M059J (cell line): ENCODE measurements around the gene GNPDA2. TPM values are rescaled to one million over a fixed set of nuclear protein-coding genes. Genes with fewer than 3 reads are reported as not detected.
"Not testable (repeated sequence)": the region's sequence is repeated elsewhere in the genome, so short reads cannot be mapped to it uniquely, and the experiment has no call there.

ENCODE experiments used
- DNase-seq: peaks from one replicate; pipeline ENCODE4 v3.0.0-alpha.2; 2012; ENCODE audit warnings: low read depth
- total RNA-seq: library from RNA; depleted of rRNA; stranded (reverse); fragments of >200 nt; shearing (Covaris generic); gene quantifications from 2 replicates; pipeline ENCODE4 v1.2.3, GENCODE V29; 2014; rRNA removed

Gene GNPDA2
- 26.9 and 29.5 TPM in 2 replicates for total RNA-seq

DNA sequence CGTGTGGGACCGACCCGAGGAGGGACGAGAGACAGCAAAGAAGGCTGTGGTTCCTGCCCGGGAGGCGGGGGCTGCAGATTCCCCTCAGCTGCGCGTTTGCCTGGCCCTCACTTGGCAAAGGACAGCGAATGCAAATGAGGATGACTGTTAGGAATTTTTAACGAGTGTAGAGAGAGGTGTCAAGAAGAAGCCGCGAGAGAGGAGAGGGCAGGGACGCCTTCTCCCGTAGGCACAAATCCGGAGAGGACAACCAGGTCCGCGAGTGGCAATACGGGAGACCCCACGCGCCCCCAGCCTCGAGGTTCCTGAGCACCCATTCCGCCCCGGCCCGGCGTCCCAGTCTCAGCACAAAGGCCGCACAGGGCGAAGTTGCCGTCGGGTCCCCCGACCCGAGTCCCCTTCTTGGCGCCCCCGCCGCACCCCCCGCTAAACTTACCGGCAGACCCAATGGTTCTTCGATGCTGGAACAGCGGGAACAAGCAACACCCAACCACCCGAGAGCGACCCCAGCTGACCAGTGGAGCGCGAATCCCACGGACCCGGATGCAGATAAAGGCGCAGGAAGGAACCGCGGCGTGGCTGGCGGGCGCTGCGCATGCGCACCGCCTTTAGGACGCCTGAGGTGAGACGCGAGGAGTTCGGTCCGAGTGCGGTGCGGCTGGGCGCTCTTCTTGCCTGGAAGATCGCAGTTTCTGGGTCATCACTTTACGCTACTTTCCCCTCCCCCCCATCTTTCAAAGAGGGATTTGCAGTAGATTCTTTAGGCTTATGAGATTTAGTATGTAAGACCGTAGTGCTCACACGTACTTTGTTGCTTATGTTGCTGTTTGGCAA lies at the start of gene GNPDA2:
TSS of gene GNPDA2 (minus strand) at position 519 of the 834 bp plus-strand sequence. CDS start 4,349 bp downstream, outside the sequence.
- peak; percentile 89 for DNase-seq

DNA sequence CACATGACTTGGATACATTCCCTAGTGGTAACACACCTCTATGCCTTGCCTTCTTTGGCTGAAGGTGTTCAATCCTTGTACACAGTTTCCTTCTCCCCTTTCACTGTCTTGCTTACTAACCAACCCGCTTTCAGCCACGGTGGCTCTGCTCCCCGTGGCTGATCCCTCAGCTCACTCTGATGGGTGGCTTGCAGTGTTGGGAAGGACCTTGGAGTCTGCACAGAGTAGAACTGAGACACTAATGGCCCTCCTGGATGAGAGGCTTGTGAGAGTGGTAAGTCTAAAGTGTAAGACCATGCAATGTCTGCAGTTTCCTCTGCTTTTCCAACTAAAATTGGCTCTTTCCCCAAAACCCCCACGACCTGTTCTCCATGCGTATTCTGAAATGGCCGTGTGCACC lies 46.0 kb upstream of the GNPDA2 start:
- DNase-seq = no peak

- no peak for DNase-seq
These were observed 45.4 kb upstream of the GNPDA2 start for GRCh38 chr4:44771789-44772188.

DNA sequence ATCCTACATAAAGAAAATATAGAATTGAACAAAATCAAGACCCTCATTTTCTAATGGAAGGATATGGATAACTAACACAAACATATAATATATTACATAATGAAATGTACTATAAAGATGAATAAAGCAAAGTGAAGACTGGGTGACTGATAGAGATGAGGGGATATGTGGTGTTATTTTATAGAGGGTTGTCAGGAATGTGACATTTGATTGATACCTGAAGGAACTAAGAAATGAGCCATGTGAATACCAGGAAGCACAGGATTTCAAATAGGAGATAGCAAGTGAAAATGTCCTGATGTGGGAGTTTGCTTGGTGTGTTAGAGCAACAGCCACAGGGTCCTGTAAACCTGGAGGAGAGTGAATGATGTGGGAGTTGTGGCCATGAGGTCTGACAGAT lies 40.1 kb upstream of the GNPDA2 start:
- DNase-seq = no peak

GRCh38 chr4:44765116-44765515 lies 38.8 kb upstream of the GNPDA2 start:
- no peak for DNase-seq

- no peak for DNase-seq
These were observed 35.0 kb upstream of the GNPDA2 start for GRCh38 chr4:44761306-44761705.

DNA sequence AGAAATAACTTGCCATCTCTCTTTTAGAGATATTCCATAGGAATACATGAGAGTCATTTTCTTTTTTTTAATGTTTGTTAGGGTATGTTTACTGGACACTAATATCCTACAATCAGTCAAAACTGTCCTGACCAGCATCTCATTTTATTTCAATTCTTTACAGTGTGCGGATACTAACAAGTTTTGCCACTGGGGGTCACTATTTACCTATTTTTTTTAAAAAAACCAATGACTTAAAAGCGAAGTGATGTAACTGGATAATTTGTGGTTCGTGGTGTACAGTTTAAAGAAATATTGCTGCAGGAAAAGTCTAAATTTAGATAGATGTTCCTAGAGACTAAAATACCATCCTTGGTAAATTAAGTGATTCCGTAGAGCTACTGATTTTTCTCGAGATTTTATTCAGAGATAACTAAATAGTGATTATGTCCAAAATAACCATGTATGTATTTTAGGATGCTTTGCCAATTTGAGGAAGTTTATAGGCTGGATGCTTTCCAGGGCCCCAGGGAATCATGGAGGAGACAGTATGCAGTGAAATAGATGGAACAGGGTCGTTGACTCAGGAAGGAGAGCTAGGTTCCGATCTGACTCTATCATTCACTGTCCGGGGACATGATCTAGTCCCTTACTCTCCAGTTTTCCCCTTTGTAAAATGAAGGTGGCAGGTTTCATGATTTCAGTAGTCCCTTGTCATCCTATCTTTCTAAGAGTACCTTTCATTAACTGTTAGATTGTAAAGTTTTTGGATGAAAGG lies 34.0 kb upstream of the GNPDA2 start:
- peak; percentile 35 for DNase-seq

DNA sequence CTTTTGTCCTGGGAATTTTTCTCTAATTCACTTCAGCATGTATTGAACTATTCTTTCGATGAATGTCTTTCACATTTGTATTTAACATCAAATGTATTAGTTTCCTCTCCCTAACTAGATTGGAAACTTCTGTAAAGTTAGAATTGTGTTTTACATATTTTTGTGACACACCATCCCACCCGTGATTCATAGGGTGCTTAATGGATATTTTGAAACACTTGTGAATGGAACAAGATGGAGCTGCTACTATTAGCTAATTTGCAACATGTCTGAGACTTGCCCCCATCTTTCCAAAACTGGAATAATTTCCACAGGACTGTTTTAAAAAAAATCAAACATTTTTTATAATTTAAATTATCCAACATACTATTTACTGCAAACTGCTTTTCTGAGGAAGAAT lies 30.2 kb upstream of the GNPDA2 start:
- DNase-seq = no peak

DNA sequence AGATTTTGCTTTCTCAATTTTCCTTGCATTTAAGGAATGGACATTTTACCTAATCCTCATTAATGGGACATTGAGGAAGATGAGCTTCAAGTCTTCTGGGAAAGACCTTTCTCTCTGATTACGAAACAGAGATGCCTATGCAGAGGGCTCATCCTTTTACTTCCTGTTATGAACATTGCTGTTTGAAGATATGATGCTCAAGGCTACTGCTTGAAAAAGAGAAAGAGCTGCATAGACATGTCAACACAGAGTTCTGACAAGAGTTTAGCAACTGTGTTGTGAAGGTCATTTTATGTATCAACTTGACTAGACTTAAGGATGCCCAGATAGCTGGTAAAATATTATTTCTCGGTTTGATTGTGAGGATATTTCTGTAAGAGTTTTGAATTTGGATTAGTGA lies 13.8 kb upstream of the GNPDA2 start:
- DNase-seq = no peak

DNA sequence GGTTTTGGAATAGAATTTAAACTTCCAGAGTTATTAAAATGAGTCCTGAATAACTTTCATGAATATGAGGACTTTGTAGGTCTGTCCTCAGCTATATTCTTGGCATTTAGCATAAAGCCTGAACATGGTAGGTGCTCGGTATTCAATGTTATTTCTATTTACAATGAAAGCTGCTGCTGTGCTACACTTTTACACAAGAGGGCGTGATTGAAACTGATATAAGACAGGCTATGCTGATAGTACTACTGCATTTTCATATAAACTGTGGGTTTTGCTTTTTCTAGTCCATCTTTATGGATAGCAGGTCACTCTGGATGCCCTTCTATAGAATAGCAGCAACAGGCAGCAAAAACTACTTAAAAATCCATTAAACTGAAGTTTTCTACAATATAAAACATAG lies 12.3 kb upstream of the GNPDA2 start:
- DNase-seq = no peak

- DNase-seq = no peak
These were observed 10.5 kb upstream of the GNPDA2 start for GRCh38 chr4:44736900-44737299.

DNA sequence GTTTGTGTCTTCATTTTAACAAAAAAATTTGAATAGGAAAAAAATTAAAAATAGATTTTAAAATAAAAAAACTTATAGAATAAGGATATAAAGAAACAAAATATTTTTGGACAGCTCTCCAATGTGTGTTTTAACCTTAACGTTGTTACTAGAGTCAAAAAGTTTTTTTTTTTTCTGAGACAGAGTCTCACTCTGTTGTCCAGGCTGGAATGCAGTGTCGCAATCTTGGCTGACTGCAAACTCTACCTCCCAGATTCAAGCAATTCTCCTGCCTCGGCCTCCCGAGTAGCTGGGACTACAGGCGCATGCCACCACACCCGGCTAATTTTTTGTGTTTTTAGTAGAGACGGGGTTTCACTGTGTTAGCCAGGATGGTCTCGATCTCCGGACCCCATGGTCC lies 2.3 kb upstream of the GNPDA2 start:
- DNase-seq = not testable (repeated sequence)

DNA sequence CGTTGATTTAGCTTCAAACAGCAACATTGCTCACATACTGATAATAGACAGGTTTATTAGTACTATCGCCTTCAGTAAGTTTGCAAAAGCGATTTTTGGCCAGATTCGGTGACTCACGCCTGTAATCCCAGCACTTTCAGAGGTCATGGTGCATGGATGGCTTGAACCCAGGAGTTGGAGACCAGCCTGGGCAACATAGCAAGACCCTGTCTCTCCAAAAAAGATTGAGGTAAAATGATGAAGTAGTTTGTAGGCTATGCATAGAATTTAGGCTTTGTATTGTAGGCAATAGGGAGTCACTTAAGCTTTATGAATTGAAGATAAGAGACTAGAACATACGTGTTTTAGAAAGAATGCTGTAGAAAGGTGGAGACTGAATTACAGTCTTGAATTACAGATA lies 1.1 kb upstream of the GNPDA2 start:
- no peak for DNase-seq

DNA sequence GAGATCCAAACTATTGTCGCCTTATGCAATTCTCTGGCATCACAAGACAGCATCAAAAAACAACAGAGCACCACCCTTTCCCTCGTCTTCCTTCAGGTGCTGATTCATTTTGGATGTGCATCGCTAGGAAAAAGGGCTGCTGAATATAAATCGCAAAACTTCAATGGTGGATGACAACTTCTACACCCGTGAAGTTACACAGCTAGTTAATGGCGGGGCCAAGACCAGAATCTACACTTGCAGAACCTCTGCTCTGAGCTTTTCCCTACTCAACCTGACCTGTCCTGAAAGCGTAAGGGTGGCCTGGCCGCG lies 674 bp downstream of the GNPDA2 start:
- DNase-seq = no peak

- DNase-seq = peak; percentile 3
These were observed 1.2 kb downstream of the GNPDA2 start for GRCh38 chr4:44725166-44725565.

DNA sequence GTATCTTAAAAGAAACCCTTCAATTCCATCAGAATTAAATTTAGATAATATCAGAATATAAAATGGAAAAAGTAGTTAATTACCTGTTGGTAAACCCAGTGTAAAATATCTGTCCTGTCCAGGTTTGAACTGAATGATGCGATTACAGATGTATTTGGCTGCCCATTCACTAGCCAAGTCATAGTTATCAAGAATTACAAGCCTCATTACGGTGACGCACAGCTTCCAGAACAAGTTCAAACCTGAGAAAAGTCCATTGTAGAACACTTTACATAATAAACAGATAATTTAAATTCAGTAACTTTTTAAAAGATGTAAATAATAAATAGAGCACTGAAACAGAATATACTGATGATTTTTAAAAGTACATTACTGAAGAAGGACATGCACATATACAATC lies 4.4 kb downstream of the GNPDA2 start:
- no peak for DNase-seq

DNA sequence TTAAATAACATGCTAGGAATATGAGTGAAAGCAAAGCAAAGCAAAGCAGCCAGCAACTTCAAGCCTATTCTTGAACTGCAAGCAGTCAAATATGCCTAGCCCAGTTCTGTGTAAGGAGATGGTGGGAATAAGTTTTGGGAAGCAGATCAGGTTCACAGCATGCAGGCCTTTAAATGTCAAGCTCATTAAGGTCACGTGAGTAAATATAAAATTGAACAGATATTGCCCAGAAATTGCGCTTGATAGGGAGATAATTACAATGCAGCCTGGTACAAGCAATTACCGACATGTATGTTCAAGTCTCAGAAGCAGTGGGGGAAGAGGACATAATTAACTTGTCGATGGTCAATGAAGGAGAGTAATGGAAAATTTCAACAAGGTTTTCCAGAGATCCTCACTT lies 6.0 kb downstream of the GNPDA2 start:
- DNase-seq = no peak

DNA sequence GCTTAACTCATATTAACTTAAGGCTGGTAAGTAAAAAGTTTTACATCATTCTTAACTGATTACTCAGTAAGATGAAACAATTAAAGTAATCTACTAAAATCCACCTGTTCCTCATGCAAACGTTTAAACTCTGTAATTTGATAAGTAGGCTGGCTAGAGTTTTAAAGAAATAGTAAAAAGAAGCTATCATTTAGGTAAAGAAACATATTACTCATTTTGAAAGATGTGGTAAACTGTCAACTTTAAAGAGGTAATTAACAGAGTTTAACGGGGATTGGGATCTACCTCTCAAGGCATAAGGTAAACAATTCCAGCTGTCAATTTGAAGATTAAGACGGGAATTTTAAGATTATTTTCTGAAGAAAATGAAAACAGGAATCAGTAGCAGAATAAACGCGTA lies 9.8 kb downstream of the GNPDA2 start:
- DNase-seq = no peak

- DNase-seq = no peak
These were observed 13.2 kb downstream of the GNPDA2 start for GRCh38 chr4:44713125-44713524.

GRCh38 chr4:44704673-44705072 lies 21.7 kb downstream of the GNPDA2 start:
- DNase-seq = no peak

DNA sequence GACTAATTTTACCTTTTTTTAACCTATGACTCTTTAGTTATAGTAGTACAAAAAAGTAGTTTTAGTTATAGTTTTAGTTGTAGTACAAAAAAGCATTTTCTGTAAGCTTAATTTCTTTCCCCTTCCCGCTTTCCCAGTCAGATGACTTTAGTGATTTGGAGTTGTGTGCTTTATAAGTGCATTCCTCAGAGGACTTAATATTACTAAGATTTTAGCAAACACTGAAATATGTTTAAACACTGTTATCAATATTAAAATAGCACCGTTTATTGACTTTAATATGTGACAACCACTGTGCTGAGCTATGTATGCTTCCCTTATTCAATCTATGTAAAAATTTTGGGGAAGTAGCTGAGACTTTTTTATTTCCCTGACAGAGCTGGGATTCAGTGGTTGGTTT lies 25.3 kb downstream of the GNPDA2 start:
- no peak for DNase-seq

DNA sequence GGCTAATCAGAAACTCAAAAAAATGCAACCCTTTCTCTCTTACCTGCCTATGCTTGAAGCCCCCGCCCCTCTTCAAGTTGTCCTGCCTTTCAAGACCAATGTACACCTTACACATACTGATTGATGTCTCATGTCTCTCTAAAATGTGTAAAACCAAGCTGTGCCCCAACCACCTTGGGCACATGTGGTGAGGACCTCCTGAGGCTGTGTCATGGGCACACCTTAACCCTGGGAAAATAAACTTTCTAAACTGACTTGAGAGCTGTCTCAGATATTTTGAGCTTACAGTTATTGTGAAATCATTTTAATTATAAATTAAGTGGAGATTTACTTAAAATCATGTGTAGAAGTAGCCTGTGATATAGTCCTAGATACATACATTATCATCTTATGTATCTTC lies 25.9 kb downstream of the GNPDA2 start:
- no peak for DNase-seq

- DNase-seq = no peak
These were observed 41.7 kb downstream of the GNPDA2 start for GRCh38 chr4:44684648-44685047.
